Measurements from ENCODE around the gene ZG16B.

ZG16B gene

GRCh38 chr16:2816751-2817339, 13.3 kb upstream of the ZG16B start, which contains the start of gene PRSS21:
Gene PRSS21 (plus strand): TSS chr16:2817237. CDS start chr16:2817269, 32 bp downstream.
- DNase-seq (ENCODE audit: low read depth, low spot score) = no peak
- no peaks in the 10 kb centered on the region for H3K27me3 ChIP-seq (ENCODE audit: insufficient read depth, insufficient read length)
- no peaks in the 10 kb centered on the region for H3K36me3 ChIP-seq (ENCODE audit: insufficient read depth, insufficient read length, low read length)
- no peak within 1 kb of the TSS for H3K4me3 ChIP-seq (ENCODE audit: insufficient read length, low read depth)
- peaks cover 22% of the 10 kb centered on the region for H3K4me1 ChIP-seq (ENCODE audit: insufficient read depth, insufficient read length)
- H3K9me3 ChIP-seq (ENCODE audit: insufficient read depth, low read length) = no peaks in the 10 kb centered on the region
- TF ChIP-seq SUZ12 (IDR thresholded peaks at IDR 0.05; ENCODE audit: extremely low read depth, insufficient read depth, insufficient read length) (no peak), YY1 (IDR thresholded peaks at IDR 0.05; ENCODE audit: insufficient read depth, insufficient read length) (no peak)
- H3K9ac ChIP-seq (ENCODE audit: insufficient read length, low read depth) = no peak within 1 kb of the TSS

DNA sequence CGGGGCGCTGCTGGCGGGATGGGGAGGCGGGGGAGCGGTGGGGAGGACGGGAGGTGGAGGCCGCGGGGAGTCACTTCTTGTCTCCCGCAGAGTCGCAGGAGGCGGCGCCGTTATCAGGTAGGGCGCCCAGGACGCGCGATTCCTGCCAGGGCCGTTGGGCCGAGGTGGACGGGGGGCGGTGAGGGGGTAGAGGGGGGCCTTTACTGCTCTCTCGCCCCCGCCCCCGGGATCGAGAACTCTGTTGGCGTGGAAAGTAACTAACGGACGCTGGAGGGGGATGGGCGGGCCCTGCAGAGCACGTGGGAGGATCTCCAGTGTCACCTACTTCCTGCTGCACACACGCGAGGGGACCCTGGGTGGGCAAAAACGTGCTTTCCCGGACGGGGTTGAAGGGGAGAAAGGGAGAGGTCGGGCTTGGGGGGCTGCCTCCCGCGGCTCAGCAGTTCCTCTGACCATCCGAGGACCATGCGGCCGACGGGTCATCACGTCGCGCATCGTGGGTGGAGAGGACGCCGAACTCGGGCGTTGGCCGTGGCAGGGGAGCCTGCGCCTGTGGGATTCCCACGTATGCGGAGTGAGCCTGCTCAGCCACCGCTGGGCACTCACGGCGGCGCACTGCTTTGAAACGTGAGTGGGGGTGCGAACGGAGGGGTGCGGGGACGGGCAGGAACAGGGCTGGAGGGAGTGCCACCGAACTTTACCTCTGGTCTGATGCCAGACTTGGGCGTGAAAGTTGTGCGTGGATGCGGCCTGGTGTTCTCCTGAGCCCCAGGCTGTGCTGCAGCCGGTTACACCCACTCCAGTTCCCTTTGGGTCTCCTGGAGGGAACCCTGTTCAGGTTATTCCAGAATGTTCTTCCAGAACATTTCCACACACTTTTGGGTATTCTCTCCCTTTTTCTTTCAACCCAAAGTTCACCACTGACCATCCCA, 12.5 kb upstream of the ZG16B start:
- TF ChIP-seq ZNF274 (IDR thresholded peaks at IDR 0.05; ENCODE audit: low read depth, low read length) = no peak
- no peak for TF ChIP-seq SUZ12 (IDR thresholded peaks at IDR 0.05; ENCODE audit: extremely low read depth, insufficient read depth, insufficient read length)
- TF ChIP-seq YY1 (IDR thresholded peaks at IDR 0.05; ENCODE audit: insufficient read depth, insufficient read length) = no peak
- DNase-seq (ENCODE audit: low read depth, low spot score) = no peak
- no peak overlapping the region for H3K4me3 ChIP-seq (ENCODE audit: insufficient read length, low read depth)

GRCh38 chr16:2818272-2818876, 11.7 kb upstream of the ZG16B start:
- H3K27me3 ChIP-seq (ENCODE audit: insufficient read depth, insufficient read length) = no peaks in the 10 kb centered on the region
- no peak for TF ChIP-seq YY1 (IDR thresholded peaks at IDR 0.05; ENCODE audit: insufficient read depth, insufficient read length)
- no peak for TF ChIP-seq SUZ12 (IDR thresholded peaks at IDR 0.05; ENCODE audit: extremely low read depth, insufficient read depth, insufficient read length)
- TF ChIP-seq ZNF274 (IDR thresholded peaks at IDR 0.05; ENCODE audit: low read depth, low read length) = no peak
- H3K4me3 ChIP-seq (ENCODE audit: insufficient read length, low read depth) = no peak overlapping the region
- H3K4me1 ChIP-seq (ENCODE audit: insufficient read depth, insufficient read length) = peaks cover 17% of the 10 kb centered on the region
- H3K9ac ChIP-seq (ENCODE audit: insufficient read length, low read depth) = no peak overlapping the region
- no peak for DNase-seq (ENCODE audit: low read depth, low spot score)
- H3K36me3 ChIP-seq (ENCODE audit: insufficient read depth, insufficient read length, low read length) = no peaks in the 10 kb centered on the region
- H3K9me3 ChIP-seq (ENCODE audit: insufficient read depth, low read length) = no peaks in the 10 kb centered on the region

More for the DNA sequence above, 12.5 kb upstream of the ZG16B start:
- H3K4me1 ChIP-seq (ENCODE audit: insufficient read depth, insufficient read length) = peaks cover 17% of the 10 kb centered on the region
- H3K27me3 ChIP-seq (ENCODE audit: insufficient read depth, insufficient read length) = no peaks in the 10 kb centered on the region
- no peaks in the 10 kb centered on the region for H3K9me3 ChIP-seq (ENCODE audit: insufficient read depth, low read length)
- H3K9ac ChIP-seq (ENCODE audit: insufficient read length, low read depth) = no peak overlapping the region
- no peaks in the 10 kb centered on the region for H3K36me3 ChIP-seq (ENCODE audit: insufficient read depth, insufficient read length, low read length)

DNA sequence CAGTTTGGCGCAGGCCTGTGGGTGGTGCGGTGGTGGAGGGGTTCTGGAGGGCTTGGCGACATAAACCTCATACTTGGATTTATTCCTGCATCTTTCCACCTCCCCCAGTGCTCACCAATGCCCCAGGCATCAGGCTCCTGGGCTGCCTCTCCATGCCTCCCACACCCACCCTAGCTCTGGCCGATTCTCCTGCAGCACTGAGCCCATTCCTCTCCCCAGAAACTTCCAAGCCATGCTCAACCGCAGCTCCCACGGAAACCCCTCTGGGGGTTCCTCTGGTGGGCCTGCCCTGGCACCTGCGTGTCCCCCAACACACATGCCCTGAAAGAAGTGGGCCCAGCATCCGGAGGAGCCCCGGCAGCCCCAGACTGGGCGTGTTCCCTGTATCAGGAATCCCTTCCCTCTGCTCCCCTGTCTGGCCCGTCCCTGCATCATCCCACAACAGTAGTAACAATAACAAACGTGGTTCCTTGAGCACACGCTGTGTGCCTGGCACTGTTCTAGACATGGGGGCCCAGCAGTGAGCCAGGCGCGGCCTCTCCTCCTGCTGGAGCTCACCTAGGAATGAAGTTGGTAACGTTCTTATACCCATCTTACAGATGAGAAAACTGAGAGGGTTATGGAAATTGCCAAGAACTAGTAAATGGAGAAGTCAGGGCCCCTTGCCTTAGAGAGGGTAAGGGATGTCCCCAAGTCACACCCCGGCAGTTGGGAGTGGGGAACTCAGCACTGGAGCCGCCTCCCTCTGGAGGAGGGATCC, 10.7 kb upstream of the ZG16B start:
- TF ChIP-seq ZNF274 (IDR thresholded peaks at IDR 0.05; ENCODE audit: low read depth, low read length) (no peak), SUZ12 (IDR thresholded peaks at IDR 0.05; ENCODE audit: extremely low read depth, insufficient read depth, insufficient read length) (no peak), YY1 (IDR thresholded peaks at IDR 0.05; ENCODE audit: insufficient read depth, insufficient read length) (no peak)
- Histone ChIP-seq H3K27me3 (ENCODE audit: insufficient read depth, insufficient read length) (no peaks in the 10 kb centered on the region), H3K36me3 (ENCODE audit: insufficient read depth, insufficient read length, low read length) (no peaks in the 10 kb centered on the region), H3K4me3 (ENCODE audit: insufficient read length, low read depth) (no peak overlapping the region), H3K4me1 (ENCODE audit: insufficient read depth, insufficient read length) (peaks cover 17% of the 10 kb centered on the region), H3K9ac (ENCODE audit: insufficient read length, low read depth) (peak overlapping the region; percentile 2), H3K9me3 (ENCODE audit: insufficient read depth, low read length) (no peaks in the 10 kb centered on the region)
- no peak for DNase-seq (ENCODE audit: low read depth, low spot score)

GRCh38 chr16:2819939-2820835, 9.9 kb upstream of the ZG16B start:
- H3K9ac ChIP-seq (ENCODE audit: insufficient read length, low read depth) = peak overlapping the region; percentile 21
- no peaks in the 10 kb centered on the region for H3K36me3 ChIP-seq (ENCODE audit: insufficient read depth, insufficient read length, low read length)
- no peak for DNase-seq (ENCODE audit: low read depth, low spot score)
- H3K9me3 ChIP-seq (ENCODE audit: insufficient read depth, low read length) = no peaks in the 10 kb centered on the region
- TF ChIP-seq YY1 (IDR thresholded peaks at IDR 0.05; ENCODE audit: insufficient read depth, insufficient read length) = no peak
- TF ChIP-seq ZNF274 (IDR thresholded peaks at IDR 0.05; ENCODE audit: low read depth, low read length) = no peak
- no peak for TF ChIP-seq SUZ12 (IDR thresholded peaks at IDR 0.05; ENCODE audit: extremely low read depth, insufficient read depth, insufficient read length)
- peaks cover 11% of the 10 kb centered on the region for H3K4me1 ChIP-seq (ENCODE audit: insufficient read depth, insufficient read length)
- H3K27me3 ChIP-seq (ENCODE audit: insufficient read depth, insufficient read length) = no peaks in the 10 kb centered on the region
- H3K4me3 ChIP-seq (ENCODE audit: insufficient read length, low read depth) = no peak overlapping the region

DNA sequence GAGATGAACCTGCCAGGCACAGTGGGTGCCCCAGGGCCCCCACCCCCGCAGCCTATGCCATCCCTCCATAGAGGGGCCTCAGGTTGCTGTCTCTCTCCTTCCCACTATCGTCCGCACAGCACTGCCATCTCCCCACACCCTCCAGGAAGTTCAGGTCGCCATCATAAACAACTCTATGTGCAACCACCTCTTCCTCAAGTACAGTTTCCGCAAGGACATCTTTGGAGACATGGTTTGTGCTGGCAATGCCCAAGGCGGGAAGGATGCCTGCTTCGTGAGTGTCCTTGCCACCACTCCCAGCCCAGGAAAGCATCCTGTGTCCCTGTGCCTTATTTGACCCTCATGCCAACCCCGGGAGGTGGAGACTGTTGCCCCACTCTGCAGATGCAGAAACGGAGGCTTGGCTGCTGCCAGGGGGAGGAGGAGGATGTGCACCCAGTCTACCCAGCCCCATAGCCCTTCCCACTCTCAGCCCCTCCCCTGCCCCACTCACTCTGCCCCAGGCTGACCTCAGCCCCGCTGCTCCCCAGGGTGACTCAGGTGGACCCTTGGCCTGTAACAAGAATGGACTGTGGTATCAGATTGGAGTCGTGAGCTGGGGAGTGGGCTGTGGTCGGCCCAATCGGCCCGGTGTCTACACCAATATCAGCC, 9.1 kb upstream of the ZG16B start:
- H3K9ac ChIP-seq (ENCODE audit: insufficient read length, low read depth) = peak overlapping the region; percentile 21
- no peak overlapping the region for H3K4me3 ChIP-seq (ENCODE audit: insufficient read length, low read depth)
- TF ChIP-seq YY1 (IDR thresholded peaks at IDR 0.05; ENCODE audit: insufficient read depth, insufficient read length) (no peak), ZNF274 (IDR thresholded peaks at IDR 0.05; ENCODE audit: low read depth, low read length) (no peak), SUZ12 (IDR thresholded peaks at IDR 0.05; ENCODE audit: extremely low read depth, insufficient read depth, insufficient read length) (no peak)
- H3K36me3 ChIP-seq (ENCODE audit: insufficient read depth, insufficient read length, low read length) = no peaks in the 10 kb centered on the region
- H3K9me3 ChIP-seq (ENCODE audit: insufficient read depth, low read length) = no peaks in the 10 kb centered on the region
- H3K4me1 ChIP-seq (ENCODE audit: insufficient read depth, insufficient read length) = peaks cover 8% of the 10 kb centered on the region
- H3K27me3 ChIP-seq (ENCODE audit: insufficient read depth, insufficient read length) = no peaks in the 10 kb centered on the region
- DNase-seq (ENCODE audit: low read depth, low spot score) = no peak
